Measurements from ENCODE around the gene WNK2.
A peak's percentile ranks its signal among the peaks of the same experiment; 100 is the strongest.

Gene WNK2

DNA sequence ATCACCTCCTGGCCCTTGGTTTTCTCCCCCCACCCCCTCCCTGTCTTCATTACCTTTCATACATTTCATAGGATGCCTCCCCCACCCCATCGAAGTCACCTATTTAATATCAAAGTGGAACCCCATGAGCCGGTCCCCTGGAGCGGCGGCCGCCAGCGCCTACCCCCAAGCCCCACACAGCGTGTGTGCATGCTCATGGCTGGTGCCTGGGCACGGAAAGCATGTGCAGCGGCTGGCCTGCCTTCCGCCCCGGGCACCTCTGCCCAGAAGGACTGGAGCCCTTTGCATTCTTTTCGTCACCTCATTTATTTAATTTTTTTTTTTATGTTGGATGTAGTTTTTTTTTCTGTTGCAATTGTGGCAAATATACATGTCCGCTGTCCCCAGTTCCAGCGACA lies 116.2 kb downstream of the WNK2 start:
- DNase-seq: no peak

DNA sequence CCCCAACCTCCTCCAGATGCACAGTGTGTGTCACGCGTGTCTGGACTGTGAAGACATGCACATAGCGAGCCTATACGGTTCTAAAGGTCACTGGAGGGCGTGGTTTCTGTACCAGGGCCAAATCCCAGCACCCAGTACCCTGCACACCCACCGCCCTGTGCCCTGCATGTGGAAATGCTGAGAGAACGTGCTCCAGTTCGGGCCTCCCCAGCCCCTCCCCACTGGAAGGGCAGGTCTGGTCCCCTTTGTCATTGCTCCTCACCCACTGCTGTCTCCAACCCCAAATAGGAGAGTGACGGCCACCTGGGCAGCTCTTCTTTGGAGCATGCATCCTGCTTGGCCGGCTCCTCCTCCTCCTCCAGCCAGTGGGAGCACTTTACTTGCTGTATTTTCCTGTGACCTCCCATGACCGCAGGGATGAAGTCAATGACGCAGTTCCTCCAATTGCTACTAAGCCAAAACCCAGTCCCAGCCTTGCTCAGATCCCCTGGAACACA lies 116.7 kb downstream of the WNK2 start:
- no peak for DNase-seq

GRCh38 chr9:93301291-93301811 lies 117.4 kb downstream of the WNK2 start:
- DNase-seq: no peak

- no peak for DNase-seq
Observed at GRCh38 chr9:93301911-93302541, 118.1 kb downstream of the WNK2 start.

DNA sequence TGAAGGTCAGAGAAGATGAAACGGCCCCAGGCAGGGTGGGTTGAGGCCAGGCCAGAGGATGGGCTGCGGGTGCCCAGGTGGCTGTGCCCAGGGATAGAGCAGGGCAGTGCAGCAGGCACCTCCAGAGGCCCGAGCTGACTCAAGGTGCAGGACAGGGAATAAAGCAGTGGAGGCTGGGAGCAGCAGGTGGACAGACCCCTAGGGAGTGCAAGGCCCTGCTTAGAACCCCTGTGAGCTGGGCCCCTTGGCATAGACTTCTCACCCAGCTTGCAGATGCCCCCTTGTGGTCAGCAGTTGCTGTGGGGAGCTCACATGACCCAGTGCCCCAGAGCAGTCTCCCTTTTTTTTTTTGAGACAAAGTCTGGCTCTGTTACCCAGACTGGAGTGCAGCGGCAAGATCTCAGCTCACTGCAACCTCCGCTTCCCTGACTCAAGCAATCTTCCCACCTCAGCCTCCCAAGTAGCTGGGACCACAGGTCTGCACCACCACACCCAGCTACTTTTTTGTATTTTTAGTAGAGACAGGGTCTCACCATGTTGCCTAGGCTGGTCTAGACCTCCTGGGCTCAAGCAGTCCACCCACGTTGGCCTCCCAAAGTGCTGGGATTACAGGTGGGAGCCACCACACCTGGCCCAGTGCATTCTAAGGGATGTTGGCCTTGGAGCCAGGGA lies 118.8 kb downstream of the WNK2 start:
- peak; percentile 33 to 68 (median 58) for DNase-seq

- no peak for DNase-seq
Observed at GRCh38 chr9:93303258-93303771, 119.4 kb downstream of the WNK2 start.

- DNase-seq: no peak
Observed at GRCh38 chr9:93303806-93304573, 120.1 kb downstream of the WNK2 start.

GRCh38 chr9:93304574-93305496 lies 120.9 kb downstream of the WNK2 start:
- no peak for DNase-seq

DNA sequence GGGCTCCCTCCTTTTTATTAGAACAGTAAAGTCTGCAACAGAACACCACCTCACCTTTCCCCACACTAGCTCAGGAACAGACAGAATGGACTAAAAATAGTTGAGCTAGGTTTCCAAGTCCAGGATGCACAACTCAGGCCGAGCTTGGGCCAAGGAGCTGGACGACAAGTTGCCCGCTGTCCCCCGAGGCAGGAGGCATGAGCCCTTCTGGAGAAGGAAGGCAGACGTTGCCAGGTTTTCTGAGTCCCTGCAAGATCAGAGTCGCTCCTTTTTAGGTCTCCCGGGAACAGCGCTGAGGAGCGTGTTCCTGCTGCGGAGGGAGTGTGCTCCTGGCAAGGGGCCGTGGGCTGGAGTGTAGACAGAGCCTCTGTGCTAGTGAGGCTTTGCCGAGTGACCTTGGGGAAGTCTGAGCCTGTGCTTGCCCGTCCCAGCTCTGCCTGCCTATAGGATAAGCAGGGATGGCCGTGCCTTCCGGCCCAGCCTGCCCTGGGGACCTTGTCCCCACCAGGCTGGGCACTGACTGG lies 121.6 kb downstream of the WNK2 start:
- no peak for DNase-seq

DNA sequence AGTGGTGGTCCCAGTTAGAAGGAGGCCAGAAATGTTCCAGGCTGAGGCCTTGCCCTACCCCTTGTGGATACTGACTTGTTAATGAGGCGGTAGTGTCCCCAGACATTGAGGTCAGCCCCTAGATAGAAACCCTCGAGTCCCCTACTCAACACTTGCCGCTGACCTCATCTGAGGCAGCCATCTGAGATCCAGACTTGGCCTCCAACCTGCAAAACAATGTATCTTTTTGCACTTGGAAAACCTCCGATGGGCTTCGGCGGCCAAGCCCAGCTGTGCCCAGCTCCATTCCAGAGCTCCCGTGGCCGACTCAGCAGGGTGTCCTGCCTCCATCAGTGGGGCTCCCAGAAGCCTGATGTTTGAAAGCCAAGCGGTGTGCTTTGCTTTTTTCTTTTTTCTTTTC lies 122.1 kb downstream of the WNK2 start:
- DNase-seq: no peak

GRCh38 chr9:93306579-93307091 lies 122.7 kb downstream of the WNK2 start:
- DNase-seq: no peak

DNA sequence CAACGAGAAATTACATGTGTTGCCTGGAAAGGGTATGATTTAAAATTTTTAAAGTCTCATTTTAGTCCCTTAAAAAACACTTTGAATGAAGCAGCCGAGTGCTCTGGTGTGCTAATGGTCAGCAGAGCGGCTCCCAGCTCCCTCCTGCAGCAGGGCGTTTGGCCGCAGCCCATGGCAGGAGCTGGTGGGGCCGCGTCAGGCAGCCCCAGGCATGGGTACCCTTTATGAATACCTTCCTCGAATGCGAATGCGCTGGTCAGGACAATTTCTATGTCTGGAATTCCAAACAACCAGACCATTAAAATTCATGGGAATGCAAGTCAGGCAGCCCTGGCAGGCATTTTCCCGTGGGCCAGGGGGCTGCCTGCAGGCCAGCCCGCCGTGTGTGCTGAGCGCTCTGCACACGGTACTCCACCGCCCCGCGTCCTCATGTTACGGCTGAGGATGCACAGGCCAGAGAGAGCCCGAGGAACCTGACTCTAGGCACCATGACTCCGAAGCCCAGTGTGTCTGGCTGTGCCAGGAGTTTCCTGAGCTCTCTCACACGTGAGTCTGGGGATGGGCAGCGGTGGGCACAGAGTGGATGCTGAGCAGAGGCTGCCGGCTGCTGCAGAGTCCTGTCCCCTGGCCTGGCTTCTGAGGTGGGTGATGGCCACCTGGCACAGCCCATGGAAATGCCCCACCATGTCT lies 123.7 kb downstream of the WNK2 start:
- no peak for DNase-seq

DNA sequence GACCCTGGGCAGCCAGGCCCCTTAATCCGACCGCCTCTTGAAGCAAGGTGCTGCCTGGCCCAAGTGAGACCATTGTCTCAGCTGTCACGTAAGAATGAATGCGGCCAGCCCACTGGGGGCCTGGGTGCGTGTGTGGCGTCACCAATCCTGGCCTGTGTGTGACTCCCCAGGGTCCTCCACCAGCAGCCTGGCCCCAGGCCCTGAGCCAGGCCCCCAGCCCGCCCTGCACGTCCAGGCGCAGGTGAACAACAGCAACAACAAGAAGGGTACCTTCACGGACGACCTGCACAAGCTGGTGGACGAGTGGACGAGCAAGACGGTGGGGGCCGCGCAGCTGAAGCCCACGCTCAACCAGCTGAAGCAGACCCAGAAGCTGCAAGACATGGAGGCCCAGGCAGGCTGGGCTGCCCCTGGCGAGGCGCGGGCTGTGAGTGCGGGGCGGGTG lies 124.2 kb downstream of the WNK2 start:
- no peak for DNase-seq

DNA sequence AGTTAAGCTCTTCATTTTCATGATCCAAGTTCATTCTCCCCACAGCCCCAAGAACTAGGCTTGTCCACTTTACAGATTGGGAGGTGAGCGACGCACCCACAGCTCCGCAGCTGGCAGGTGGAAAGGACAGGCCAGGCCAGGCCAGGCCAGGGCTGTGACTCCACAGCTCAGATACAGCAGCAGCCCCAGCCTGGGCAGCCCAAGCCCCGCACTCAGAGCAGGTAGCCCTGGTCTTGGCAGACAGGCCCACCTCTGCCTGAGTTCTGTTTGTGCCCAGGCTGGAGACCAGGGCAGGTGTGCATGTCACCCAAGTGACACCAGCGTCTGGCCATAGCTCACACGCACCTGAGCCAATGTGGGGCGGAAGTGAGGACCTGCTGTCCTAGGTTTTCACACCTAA lies 124.7 kb downstream of the WNK2 start:
- DNase-seq: no peak

- DNase-seq: no peak
Observed at GRCh38 chr9:93309889-93310425, 126.0 kb downstream of the WNK2 start.

- no peak for DNase-seq
Observed at GRCh38 chr9:93315118-93315517, 131.2 kb downstream of the WNK2 start.

GRCh38 chr9:93315960-93316359 lies 132.0 kb downstream of the WNK2 start:
- no peak for DNase-seq

DNA sequence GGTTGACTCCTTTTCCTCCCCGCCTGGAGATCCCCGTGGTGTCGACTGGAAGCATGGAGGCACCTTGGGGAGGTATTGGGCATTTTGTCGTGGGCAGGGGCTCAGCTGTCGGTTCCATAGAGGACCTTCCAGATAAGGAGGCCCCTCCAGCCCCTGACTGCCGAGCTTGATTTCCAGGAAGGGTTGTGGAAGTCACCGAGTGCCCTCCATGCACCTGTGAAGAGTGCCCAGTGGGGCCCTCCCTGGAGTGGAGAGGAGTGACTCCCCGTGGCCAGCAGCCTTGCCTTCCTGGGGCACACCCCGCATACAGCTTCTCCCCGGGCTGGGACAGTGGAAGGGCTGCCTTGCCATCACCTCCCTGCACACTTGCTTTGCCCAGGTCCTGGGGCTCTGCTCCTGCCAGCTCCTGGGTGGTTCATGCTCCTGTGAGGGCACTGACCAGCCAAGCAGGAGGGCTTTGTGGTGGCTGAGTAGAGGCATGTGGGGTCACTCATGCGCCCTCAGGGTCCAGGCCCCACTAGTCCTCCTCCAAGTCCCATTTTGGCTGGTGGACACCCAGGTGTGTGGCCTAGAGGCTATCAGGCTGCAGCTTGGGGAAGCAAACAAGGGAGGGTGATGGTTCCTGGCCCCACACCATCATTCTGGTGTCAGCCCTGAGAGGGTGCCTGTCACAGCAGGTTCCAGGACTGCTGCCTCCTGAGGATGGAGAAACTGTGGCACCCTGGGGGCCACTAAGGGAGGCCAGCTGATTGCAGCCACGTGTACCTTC lies 133.0 kb downstream of the WNK2 start:
- DNase-seq: no peak

DNA sequence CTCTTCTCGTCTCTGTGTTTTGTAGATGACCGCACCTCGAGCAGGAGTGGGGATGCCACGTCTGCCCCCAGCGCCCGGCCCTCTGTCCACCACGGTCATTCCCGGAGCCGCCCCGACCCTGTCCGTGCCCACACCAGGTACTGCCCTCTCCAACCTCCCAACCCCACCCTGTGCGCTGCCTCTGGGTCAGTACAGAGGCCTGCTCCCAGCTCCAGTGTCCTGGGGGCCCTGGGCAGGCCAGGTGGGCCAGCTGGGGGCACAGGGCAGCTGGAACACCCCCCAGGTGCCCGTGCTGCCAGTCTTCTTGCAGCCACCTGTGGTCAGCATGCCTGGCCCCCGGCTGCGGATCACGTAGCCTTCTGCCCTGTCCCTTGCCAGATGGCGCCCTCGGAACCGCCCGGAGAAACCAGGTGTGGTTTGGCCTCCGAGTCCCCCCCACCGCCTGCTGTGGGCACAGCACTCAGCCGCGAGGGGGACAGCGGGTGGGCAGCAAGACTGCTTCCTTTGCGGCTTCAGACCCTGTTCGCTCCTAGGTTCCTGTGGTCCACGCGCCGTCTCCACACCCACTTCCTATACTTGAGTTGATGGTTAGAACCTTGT lies 133.7 kb downstream of the WNK2 start:
- peak in 1 of 6 experiments; percentile 5 for DNase-seq

GRCh38 chr9:93318480-93318879 lies 134.5 kb downstream of the WNK2 start:
- no peak for DNase-seq
